HG02840 (cell line): ENCODE results near the gene C16orf74.

ENCODE experiments used
- ATAC-seq: cut with Tn5 transposase; IDR thresholded peaks from one replicate; pipeline ENCODE4 v1.9.1; 2021; ENCODE audit warnings: mild to moderate bottlenecking, moderate library complexity, moderate number of reproducible peaks; ENCODE audit not compliant: unreplicated experiment, low FRiP score

Gene C16orf74

DNA sequence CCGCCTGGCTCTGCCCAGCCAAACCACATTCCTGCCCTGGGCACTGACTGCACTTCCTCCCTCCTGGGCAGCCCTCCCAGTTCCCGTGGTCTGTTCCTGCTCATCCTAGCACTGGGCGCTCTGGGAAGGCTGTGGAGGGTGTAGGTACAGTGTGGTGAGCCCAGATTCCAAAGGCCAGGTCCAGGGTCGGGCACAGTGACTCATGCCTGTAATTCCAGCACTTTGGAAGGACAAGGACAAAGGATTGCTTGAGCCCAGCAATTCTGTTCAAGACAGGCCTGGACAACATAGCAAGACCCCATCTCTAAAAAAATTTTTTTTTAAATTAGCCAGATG is 30.6 kb downstream of the C16orf74 start:
- ATAC-seq = no peak

DNA sequence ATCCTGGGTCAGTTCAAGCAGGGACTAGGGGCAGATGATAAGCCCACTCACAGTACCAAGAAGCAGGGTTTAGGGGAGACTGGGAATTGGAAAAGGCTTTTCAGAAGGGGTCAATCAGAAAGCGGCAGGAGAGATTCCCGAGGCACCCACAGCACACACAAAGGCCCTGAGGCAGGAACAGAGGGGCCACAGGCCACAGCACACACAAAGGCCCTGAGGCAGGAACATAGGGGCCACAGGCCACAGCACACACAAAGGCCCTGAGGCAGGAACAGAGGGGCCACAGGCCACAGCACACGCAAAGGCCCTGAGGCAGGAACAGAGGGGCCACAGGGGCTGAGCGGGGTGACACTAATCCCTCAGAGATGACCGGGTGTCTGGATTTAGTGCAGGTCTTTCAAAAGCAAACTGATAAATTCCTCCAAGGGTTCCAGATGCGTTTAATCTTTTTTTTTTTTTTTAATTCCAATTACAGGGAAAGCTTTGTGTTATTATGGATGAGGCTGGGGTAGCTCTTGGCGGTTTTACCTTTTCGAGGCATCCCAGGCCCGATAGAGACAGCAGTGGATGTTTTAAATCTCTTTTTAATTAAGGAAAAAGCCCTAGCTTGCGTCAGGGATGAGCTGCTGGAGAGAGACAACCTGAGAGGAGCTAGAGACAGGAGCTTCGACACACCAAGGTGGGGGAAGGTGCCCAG is 31.1 kb downstream of the C16orf74 start:
- ATAC-seq = no peak

DNA sequence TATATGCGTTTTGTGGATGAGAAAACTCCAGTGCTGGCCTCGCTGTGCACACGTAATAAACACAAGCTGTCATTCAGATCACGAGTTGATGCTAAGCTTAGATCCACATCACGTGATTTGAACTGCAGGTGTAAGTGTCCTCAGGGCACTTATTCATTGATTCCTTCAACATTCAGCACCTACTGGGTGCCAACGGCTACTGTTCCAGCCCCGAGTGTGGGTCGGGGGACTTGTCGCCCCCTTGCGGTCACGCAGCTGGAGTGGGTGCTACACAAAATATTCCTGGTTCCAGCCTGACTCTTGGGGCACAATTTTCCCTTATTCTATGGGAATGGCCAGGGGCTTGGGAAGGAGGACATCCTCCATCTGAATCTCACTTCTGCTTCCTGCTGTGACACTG is 32.2 kb downstream of the C16orf74 start:
- ATAC-seq = no peak

DNA sequence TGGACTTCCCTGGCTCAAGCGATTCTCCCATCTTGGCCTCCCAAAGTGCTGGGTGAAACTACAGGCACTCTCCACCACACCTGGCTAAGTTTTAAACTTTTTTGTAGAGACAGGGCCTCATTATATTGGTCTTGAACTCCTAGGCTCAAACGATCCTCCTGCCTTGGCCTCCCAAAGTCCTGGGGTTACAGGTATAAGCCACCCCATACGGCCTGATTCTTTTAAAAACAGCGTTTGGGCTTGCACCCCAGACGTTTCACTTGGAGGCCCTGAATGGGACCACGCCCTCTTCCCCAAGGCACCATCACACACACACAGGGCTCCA is 32.8 kb downstream of the C16orf74 start:
- ATAC-seq = no peak

DNA sequence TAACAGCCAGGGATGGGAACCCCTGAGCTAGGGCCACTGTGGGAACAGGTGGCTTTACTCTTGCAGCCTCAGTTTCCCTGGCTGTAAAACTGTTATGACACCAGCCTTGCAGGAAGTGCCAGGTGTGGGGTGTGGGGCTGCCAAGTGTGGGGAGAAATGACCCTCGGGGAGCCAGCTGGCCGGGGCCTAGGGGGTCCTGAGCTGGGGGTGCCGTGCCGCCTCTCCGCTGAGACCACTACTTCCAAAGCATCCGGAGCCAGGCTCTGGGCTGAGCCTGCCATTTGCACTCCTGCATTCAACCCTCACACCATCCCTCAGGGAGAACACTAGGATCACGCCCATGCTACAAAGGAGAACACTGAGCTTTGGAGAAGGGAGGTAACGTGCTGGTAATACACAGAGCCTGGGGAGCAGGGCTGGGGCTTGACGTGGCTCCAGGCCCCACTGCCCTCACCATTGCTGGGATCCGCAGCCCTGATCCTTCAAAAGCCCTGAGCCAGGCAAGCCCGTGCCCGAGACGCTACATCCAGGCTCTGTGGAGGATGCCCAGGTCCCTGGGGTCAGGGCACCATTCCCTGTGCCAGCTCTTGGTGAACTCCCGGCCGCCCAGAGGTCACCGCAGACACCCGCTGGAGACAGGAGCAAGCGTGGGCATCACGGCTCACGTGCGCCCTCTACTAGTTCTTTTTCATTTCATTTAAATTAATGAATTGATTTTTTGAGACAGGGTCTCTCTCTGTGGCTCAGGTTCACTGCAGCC is 33.3 kb downstream of the C16orf74 start:
- no peak for ATAC-seq

DNA sequence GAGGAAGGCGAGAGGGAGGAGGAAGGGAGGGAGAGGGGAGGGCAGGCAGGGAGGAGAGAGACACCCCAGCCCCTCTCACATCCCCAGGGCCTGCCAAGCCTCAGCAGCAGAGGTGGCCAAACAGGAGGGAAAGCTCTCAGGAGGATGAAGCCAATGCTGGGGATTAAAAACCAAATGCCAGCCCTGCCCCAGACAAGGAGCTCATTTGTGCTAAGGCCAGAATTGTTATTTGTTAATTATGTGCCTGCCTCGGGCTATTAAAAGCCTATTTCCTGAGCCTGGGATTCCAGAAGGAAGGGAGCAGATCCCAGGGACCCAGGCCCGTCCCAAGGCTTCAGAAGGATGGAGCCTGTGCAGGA is 34.2 kb downstream of the C16orf74 start:
- ATAC-seq = no peak

DNA sequence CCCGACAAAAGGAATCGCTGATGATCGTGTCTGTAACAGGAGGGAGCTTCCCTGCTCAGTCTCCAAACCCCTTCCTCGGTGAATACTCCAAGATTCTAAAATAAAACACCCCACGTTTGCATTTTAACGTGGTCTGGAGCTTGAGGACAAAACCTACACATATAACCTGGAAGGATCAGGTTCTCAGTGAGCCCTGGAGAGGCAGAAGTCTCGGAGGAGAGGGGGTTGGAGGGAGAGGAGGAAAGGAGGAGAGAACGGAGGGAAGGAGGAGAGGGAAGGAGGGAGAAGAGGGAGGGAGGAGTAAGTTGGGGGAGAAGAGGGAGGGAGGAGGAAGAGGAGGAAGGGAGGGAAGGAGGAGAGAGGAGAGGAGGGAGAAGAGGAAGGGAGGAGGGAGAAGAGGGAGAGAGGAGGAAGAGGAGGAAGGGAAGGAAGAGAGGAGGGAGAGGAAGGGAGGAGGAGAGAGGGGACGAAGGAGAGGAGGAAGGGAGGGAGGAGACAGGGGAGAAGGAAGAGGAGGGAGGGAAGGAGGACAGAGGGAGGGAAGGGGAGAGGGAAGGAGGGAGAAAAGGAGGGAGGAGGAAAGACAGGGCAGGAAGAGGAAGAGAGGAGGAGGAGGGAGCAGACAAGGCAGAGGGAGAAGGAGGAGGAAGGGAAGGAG is 34.7 kb downstream of the C16orf74 start:
- no peak for ATAC-seq

DNA sequence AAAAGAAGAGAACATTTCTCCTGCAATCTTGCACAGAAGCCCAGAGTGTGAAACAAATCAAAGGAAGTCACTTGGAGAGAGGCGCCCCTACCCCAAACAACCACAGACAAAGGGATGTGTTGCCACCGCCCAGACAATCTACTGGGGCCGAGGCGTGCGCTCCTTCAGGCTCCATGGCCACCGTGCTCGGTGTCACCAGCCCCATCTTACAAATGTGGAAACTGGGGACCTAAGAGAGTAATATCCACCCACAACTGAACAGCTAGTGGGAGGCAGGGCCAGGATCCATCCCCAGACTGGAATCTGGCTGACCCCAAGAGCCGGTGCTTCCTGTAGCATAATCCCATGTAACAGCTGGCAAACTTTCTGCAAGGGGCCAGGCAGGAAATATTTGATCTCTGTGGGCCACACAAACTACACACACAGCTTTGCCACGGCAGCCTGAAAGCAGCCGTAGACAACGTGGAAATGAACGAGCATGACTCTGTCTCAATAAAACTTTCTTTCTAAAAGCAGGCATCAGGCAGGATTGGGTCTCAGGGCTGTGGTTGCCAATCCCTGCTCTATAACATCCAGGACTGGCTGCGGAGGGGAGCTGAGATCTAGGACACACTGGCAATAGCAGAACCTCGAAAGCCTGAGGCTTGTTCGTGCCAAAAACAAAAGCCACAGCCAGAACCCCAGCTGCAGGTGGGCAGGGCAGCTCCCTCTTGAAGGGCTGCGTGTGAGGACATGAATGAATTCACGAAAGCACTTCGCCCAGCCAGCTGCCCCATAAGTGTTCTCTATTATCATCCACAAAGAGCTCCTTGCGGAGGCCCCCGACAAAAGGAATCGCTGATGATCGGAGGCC is 35.5 kb downstream of the C16orf74 start:
- ATAC-seq = no peak

DNA sequence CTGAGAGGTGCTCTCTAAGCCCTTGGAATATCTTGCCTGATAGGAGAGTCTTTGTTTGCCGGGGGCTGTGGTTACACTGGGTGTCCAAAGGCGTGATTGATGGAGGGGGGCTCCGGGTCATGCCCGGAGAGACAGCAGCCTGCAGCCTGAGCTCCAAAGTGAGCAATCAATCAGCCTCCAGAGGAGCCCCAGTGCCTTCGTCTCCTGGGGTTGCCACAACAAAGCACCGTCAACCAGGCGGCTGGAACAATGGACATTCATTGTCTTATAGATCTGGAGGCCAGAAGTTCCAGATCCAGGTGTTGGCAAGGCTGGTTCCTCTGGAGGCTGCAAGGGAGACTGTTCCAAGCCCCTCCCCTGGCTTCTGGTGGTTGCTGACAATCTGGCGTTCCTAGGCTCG is 38.1 kb downstream of the C16orf74 start:
- no peak for ATAC-seq

DNA sequence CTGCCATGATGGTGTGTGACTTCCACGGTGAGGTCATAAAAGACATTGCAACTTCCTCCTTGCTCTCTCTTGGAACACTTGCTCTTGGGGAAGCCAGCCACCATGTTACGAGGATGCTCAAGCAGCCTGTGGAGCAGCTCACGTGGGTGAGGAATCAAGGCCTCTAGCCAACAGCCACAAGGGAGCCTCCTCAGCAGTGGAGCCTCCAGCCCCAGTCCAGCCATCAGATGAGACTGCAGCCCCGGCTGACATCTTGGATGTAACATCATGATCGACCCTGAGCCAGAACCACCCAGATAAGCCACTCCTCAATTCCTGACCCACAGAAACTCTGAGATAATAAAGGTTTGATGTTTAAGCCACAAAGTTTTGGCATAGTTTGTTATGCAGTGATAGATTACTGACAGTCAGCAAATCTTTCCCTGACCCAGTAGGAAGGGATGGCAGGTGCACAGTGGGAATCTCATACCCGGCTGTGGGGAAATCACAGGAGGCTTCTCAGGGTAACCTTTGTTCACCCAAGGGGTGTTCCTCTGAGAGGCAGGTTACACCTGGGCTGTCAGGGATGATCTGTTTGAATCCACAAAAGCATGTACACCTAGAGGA is 38.8 kb downstream of the C16orf74 start:
- no peak for ATAC-seq

DNA sequence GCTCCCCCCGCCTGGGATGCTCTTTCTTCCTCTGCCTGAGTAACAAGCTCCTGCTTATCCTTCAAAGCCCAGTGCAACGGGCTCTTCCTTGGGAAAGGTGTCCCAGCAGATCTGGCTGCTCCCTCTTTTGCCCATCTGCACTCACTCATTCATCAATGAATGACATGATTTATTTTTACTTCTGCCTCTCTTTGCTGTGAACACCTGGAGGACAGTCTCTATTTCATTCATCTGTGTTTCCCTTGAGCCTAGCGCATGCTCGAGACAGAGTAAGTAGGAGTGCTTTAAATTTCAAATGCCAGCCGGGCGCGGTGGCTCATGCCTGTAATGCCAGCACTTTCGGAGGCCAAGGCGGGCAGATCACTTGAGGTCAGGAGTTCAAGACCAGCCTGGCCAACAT is 40.2 kb downstream of the C16orf74 start:
- no peak for ATAC-seq

DNA sequence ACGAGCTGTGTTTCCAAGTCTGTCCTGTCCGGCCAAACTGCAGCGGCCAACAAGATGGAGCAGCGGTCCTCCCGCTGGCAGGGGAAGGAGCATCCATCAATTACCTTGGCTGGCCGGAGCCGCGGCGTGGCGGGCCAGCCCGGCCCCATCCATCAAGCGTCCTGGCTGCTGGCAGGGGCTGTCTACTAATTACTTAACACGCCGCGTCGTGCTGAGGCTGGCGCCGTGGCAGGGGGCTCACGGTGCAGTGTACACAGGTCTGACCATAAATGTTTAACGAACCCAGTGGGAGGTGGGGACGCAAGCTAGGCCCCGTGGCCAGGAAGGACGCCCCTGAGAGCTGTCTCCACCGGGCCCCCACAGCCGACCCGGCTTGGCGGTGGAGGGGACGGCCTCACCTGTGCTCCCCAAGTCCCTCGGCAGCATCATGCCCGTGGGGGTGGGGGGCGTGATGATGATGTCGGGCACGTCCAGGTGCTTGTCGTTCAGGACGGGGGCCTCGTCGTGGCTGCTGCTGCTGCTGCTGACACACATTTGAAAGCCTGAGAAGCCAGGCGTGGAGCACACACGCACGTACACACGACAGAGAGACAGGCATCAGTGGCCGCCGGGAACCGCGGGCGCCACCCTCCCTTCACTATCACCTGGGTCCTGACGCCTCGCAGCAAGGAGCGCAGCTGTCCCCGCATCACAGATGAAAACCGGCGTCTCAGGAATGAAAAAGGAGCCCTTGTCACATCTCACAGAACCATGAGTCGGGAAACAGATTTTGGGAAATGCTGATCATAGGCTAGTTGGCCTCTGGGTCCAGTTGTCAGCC is 40.9 kb downstream of the C16orf74 start:
- ATAC-seq = no peak

DNA sequence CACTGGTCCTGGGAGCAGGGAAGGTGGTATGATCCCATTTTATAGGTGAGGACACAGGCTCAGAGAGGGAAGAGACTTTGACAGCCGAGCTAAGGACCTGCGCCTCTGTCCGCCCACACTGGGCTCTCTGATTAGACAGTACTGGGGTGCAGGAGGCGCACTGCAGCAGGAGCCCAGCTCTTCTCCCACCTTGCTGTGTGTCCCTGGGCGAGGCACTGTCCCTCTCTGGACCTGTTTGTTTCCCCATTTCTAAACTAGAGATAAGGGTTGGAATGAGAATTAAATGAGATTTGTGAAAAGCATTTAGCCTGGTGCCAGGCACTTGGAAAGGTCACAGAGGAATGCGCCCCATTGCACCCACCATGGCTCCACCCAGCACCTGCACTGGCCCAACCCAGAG is 42.6 kb downstream of the C16orf74 start:
- no peak for ATAC-seq

DNA sequence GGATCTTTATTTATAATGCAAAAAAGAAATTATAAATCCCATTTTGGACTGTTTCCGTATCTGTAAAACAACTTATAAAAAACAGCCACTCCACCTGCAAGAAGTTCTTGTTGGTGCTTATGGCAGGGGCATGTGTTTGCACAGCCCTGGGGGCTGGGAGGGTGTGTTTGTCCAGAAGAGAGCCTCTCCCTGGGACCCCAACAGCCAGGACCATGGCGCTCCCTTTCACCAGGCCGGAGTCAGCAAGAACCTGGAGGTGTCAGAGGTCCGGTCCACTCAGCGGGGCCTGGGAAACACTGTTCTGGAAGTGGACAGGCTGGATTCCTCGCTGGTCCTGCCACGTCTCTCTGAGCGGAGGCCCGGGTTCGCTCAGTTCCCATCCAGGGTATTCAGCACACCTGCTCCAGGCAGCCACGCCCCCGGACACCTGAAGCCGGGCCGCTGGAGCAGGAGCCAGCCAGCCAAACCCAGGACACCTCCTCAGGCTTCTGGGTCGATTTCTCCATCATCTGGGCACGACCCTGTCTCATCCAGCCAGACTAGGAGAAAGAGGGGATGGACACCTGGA is 43.3 kb downstream of the C16orf74 start:
- no peak for ATAC-seq

DNA sequence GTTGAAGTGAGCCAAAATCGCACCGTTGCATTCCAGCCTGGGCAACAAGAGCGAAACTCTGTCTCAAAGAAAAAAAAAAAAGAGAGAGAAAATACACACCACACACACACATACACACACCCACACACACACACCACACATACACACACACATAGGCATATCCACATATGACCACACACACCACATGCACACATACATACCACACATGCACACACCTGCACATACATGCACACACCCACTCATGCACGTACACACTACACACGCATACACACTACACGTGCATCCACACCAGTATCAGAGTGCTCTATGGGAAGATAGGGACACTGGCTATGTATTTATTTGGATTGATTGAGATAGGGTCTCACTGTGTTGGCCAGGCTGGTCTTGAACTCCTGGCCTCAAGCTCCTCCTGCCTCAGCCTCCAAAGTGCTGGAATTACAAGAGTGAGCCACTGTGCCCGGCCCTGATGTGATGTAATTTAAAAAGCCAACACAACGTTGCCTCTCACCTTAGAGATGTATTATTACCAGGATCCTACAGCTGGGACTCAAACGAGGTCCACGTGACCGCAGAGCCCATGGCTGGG is 44.4 kb downstream of the C16orf74 start:
- ATAC-seq = no peak

DNA sequence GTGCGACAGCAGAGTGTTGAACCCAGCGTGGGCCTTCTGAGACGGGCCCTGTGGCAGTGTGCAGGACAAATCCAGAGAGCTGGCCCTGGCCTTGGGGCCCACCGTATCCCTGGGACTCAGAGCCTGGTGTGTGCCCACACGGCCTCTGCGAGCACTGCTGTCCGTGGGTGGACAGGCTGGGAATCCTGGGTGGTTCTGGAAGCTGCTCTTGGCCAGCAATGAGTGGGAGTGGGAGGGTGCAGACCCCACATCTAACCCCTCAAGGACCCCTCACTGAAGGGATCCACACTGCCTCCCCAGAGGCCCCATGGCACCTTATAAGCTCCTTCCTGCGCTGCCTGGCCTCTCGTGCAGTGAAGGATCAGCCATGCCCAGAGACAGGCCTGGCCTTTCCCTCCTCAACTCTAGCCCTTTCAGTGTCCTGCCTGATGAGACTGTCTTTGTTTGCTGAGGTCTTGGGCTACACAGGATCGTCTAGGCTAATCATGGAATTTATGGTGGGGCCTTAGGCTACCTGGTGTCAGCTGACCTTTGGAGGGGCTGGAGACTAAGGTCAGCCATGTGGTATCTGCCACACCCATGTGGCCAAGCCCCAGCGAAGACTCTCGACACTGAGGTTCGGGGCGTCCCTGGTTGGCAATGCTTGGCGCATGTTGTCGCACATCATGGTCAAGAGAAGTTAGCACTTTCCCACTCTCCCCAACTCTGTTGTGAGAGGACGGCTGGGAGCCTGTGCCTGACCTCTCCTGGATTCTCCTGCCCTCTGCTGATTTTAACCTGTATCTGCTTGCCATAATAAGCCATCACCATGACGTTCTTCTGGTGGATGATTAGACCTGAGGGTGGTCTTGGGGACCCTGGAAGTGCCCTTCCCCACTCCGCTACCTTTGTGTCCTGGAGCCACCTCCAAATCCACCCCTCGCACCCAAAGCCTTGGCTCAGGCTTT is 45.7 kb downstream of the C16orf74 start:
- ATAC-seq = no peak

DNA sequence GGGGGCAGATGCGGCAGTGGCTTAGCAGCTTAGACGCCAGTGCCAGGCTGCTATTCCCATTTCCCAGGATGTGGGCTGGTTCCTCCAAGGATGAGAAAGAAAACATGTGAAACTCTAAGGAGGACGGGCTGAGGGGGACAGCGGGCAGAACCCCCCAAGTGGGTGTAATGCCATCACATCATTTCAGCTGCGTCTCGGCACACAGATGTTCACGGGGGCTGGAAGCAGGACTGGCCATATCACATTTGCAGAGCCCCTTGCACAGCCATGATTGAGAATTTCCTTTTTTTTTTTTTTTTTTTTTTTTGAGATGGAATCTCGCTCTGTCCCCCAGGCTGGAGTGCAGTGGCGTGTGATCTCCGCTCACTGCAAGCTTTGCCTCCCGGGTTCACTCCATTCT is 46.9 kb downstream of the C16orf74 start:
- ATAC-seq = no peak

DNA sequence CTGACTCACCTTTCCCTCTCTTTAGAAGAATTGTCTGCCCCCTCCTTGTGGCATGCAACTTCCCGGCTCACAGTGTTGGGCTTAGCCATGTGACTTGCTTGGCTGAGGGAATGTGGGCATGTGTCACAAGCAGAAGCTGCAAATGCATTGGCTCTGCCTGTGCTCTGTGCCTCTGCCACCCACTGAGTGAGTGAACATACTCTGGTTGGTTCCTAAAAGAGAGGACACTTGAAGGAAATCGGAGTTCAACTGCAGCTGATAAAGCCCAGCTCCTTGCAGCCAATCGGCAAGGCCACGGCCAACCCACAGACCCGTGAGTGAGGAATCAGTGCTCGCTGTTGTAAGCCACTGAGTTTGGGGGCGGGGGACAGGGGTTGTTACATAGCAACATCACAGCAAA is 51.3 kb downstream of the C16orf74 start:
- no peak for ATAC-seq
